ENCODE data around the gene AKR1B1.

AKR1B1 gene

DNA sequence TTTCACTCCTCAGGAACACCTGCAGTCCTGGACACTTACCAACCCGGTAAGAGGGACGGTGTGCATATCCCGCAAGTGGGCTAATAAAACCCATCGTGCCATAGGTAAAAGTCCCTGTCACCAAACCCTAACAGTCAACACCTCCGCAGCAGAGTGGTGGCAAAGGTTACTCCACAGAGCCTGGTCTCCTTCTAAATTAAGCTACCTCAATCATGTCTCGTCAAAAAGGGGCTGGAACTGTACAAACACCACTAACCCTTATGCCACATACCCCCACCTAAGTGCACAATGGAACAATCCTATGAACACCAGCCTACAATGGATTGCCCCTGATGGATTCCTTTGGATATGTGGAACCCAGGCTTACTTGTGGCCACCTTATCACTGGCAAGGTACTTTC lies 9.6 kb upstream of the AKR1B1 start:
- no peak for FAIRE-seq

DNA sequence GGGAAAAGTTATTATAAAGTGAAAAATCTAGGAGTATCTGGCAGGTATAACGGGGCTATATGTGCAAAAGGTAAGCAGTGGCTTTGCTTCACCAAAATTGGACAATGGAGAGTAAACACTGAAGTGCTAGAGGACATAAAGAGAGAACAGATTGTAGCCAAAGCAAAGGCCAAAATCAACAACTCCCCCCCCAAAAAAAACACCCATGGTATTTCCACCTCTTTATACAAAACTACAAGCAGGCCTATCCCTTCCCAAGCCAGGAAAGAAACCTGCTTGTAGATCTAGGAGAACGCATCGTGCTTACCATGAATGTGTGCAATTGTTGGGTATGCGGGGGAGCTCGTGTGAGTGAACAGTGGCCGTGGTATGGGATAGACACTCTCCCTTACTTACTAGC lies 9.2 kb upstream of the AKR1B1 start:
- FAIRE-seq = no peak

DNA sequence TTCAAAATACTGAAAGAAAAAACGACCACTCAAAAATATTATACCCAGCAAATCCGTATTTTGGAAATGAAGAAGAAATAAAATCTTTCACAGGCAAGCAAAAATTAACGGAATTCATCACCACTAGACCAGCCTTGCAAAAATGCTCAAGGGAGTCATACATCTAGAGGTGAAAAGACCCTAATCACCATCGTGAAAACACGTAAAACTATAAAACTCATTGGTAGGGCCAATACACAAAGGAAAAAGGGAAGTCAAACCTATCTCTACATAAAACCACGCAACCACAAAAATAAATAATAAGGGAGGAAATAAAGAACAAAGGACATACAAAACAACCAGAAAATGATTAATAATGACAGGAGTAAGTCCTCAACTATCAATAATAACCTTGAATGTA lies 6.6 kb upstream of the AKR1B1 start:
- FAIRE-seq = no peak

DNA sequence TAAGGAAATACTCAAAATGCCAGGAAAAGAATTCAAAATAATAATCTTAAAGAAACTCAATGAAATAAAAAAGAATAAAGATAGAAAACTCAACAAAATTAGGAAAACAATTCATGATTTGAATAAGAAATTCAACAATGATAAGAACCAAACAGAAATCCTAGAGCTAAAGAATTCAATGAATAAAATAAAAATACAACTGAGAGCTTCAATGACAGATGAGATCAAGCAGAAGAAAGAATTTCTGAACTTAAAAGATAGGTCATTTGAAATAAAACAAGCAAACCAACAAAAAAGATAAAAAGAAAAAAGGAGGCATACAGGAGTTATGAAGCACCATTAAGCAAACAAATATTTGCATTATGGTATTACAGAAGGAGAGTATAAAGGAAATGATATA lies 5.6 kb upstream of the AKR1B1 start:
- FAIRE-seq = no peak

DNA sequence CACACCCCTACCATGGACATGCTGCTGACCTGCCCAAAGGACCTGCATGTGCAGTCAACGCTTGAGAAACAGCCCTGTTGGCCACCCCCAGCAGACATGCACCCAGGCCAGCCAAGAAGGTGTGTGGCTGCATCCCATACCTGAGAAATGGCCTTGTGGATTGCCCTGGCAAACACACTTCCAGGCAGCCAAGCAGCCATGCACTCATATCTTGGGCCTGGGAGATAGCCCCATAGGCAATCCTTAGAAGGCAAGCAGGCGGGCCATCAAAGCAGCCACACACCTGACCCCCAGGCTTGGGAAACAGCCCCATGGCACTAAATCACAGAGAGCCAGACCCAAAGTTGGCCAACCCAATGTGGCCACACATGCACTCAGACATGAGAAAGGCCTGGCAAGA lies 4.9 kb upstream of the AKR1B1 start:
- no peak for FAIRE-seq

DNA sequence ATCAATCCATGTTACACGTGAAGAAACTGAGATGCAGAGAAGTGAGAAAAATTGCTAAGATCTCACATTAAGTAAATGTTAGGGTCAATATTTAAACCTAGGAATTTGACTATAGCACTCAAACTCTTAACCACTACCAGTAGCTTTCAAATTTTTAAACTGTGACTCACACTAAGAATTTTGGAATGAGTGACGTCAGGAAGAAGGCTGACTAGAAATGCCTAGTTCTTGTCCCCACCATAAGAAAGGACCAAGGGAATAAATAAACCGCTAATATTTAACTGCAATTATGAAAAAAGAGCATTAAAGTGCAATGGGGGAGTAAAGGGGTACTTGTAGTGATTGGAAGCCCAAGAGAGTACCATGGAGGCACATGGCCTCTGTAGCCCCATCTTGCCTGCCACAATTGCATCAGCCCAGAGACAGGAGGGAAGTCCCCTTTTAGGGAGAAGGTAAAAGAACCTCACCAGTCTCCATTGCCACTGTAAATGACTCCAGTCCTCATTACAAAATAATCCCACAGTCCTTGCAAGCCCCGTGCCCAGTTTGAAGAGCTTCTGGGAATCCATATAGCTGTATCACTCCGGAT lies 3.5 kb upstream of the AKR1B1 start:
- no peak for FAIRE-seq

DNA sequence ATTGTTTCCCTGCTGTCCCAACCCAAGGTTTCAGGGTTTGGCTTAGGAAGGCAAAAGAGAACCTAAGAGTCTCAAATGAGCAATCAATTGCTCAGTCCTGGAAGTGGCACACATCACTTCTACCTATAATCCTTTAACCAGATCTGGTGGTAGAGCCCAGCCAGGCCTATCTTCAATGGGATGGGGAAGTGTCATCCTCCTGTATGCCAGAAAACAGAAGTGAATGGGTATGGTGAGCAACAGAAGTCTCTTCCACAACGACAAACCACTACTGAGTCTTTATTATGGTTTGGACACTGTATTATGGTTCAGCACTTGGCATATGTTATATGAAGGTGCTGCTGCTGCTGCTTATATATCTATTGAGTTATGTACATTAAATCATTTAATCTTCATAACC lies 3.0 kb upstream of the AKR1B1 start:
- FAIRE-seq = no peak

DNA sequence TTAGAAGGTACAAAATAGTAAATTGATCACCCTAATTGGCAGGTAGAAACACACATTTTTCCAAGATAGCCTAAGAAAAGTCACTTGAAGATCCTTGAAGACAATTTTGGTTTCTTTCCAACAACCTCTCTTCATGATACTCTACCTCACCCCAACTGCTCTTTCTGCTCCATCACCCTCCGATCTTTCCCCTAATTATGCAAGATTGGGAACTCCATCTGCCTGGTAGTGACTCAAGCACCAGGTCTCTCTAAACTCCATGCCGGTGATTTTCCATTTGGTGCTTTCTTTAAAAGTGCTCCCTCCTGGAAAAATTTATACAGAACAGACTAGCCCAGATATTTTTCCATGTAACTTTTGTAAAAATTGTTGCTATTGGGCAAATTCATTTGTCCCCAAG lies 1.1 kb upstream of the AKR1B1 start:
- no peak for FAIRE-seq

DNA sequence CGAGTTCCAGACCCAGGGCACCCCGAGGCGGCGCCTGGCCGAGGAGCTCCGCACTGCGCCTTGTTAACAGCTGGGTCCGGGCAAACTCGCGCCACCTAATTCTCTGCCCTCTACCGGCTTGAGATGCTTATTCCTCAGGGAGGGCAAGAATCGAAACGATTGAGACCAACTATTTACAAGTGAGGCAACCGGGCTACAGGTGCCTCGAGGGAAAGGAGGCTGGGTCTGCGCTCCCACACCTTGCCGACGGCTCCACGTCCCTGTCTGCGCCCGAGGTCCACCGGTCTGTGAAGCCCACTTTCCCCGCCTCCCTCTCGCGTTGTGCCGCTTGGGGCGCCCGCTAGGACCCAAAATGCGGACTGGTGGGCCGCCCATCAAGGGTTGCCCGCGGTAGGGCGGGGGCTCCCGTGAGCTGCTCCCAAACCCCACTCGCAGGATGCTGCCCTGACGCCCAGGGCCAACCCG lies 527 bp downstream of the AKR1B1 start:
- FAIRE-seq = no peak

DNA sequence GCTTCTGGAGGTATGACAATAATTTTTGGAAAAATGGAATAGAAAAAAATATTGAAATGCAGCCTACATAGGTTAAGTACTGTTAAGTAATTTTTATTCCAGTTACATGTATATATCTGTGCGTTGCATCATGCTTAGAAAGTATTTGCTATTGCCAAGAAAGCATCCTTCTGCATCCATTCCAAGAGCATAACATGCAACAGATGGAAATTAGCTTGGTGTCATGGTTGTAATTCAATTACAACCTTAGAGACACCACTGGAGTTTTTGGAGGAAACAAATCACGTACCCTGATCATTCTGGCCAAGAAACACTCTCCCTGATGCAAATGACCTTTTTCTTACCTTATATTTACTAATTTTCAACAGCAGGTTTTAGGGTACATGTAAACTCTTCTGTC lies 1.7 kb downstream of the AKR1B1 start:
- no peak for FAIRE-seq

DNA sequence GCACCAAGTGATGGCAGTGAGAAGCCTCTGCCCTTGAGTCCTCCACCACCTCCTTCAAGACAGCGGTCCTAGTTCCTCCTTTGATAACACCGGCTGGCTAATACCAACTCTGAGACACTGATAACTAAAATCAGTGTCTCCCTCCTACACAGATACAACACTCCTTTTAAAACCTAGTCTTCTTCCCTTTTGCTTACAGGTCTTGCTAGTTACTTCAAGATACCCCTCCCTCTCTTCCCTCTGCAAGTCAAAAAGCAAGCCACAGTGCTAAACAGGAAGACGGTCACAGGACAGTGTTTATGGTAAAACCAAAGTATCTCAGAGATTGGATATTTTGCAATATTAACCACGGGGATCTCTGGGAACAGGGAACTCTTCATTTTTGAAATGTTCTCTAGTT lies 4.6 kb downstream of the AKR1B1 start:
- FAIRE-seq = no peak

DNA sequence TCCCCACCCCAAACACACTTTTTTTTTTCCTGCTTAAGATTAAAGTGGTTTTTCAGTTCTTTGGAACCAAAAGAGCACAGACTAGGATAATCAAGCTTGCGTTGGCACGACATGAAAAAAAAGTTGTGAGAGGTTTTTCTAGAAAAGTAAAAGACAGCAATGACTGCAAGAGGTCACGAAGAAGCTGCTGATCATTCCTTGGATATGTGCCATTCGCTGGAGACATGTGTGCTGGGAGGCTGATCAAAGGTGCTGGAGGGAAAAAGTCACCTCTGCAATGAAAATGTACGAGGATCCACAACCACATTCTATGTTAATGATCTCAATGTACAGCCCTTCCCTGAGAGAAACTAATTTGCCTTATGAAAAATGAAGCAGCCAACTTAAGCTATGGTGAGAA lies 5.4 kb downstream of the AKR1B1 start:
- FAIRE-seq = no peak

DNA sequence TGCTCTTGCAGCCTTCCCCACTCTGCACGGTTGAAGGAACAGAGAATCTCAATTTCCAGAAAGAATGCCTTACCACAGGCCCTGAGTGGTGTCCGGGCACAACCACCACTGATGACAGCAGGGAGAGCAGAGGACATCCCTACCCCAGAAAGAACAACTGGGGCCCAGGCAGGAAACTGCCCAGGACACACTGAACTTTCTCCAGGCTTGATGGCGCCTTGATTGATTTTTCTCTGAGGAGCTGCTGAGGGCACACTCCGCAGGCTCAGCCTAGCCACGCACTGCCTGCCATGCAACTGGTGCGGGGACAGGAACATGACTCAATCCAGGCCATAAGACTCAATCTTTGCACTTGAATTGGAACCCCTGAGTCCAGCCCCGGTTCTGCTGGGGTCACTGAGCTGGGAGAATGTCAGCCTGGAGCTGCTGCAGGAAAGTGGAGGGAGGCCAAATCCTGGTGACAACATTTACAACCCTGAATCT lies 5.9 kb downstream of the AKR1B1 start:
- no peak for FAIRE-seq

DNA sequence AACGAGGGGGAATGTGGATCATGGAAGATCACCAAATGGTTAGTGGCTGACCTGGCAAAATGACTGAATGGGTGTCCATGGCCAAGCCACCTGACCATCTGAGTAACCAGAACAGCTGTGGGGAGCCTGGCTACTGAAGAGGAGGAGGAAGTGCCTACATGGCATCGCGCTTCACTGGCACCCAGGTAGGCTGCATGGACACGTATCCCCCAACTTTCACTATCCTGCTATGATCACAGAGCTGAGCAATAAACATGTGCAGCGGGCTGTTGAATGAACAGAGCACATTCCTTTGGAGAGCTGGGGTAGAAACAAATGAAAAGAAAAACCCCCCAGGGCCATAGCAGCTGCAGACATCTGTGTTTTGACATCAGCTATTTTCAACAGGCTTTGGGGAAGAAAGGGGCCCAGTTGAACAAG lies 6.5 kb downstream of the AKR1B1 start:
- FAIRE-seq = no peak

DNA sequence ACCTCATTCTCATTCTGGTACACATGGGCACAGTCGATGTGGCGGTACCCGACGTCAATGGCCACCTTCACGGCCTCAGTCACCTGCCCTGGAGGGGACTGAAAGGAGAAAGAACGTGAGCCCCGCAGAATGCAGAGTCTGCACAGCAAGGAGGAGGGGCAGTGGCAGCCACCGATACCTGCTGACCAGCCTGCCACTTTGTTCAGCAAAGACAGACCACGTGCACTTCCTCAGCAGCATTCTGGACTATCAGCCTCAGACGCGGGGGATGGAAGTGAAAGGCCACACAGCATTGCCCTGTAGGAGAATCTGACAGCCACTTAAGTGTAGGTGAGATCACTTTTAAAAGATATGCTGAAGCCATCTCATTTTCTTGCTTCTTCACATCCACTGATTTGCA lies 7.2 kb downstream of the AKR1B1 start:
- FAIRE-seq = no peak

DNA sequence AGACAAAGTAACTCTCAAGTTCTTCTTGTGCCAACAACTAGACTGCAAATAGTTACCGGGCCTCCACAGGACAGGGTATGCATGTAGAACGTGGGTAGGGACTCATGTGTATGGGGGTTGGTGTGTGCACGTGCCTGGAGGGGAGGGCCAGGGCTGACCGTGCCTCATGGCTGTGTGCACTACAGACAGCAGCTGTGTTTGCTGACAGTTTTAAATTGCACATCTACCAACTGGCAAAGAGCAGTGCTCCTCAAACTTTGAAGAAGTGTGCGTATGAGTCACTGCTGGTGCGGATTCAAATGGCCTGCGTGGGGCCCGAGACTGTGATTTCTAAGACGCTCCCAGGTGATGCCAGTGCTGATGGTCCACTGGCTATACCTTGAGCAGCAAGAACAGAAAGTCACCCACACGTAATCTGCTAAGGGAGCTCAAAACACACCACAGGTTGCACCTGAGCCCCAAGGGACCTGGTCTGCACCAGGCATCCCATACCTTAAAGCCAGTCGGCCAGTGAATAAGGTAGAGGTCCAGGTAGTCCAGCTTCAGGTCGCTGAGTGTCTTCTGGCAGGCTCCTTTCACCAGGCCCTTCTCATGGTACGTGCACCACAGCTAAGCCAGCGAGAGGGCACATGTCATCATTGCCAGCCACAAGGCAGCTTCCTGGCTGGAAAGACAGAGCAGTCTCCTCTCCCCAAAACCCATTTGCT lies 8.5 kb downstream of the AKR1B1 start:
- no peak for FAIRE-seq

DNA sequence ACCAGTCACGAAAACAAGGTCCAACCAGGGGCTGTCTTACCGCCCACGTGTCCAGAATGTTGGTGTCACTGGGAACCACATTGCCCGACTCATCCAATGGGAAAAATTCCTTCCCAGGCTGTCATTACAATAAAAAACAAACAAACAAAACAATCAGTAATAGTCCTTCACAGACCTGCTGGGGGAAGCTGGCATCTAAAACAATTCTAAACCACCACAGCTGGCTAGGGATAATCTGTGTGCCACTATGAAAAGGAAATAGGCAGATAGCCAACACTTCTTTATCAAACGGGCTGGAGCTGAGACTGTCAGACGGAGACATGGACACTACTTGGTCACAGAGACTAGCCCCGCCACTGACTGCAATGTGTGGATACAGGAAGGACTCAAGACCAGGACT lies 9.2 kb downstream of the AKR1B1 start:
- FAIRE-seq = no peak

DNA sequence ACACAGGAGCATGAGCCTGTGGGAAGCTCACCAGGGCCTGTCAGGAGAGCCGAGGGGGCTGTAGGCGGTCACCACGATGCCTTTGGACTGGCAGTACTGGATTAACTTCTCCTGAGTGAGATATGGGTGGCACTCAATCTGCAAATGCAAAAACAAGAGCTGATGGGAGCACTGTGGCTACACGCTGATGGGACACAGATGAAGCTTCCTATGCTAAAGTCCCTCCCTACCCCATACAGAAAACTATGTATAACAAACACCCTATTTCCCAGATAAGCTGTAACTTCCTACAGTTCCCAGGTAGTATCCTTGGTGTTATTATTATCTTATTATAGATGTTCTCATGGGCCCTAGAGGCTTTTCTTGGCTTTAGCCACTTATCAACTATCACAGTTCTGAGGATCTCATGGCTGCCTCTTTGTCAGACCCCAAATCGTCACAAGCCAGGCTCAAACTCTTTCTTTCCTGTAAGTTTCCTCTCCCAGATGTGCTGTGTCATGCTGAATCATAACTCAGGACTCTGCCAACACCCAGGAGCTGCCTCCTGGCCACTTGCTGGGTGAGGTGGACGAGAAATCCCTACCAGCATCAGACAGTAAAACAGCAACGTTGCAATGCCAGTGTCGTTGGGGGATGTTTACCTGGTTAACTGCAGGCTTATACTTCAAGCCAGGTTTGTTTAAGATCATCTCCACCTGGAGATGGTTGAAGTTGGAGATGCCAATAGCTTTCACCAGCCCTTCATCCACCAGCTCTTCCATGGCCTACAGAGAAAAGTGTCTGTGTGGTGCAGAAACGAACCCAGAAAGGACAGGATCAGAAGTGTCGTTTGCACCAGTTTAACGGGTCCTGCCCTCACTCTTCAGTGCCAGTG lies 10.3 kb downstream of the AKR1B1 start:
- no peak for FAIRE-seq

DNA sequence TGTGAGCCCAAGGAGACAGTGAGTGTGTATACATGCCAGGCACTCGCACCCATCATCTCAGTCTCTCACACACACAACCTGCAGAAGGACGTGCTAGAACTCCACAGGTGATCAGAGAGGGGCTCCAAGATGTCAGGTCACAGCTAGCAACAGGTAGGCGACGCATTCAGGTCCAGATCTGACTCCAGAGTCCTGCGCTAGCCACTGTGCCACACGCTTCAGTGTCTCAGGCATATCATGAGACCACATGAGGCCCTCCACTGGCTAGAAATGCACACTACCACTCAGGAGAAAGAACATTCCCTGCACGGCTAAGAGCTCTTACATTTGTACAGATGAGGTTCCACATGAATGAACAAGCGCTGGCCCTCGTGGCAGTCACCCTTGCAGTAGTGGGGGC lies 11.5 kb downstream of the AKR1B1 start:
- no peak for FAIRE-seq

DNA sequence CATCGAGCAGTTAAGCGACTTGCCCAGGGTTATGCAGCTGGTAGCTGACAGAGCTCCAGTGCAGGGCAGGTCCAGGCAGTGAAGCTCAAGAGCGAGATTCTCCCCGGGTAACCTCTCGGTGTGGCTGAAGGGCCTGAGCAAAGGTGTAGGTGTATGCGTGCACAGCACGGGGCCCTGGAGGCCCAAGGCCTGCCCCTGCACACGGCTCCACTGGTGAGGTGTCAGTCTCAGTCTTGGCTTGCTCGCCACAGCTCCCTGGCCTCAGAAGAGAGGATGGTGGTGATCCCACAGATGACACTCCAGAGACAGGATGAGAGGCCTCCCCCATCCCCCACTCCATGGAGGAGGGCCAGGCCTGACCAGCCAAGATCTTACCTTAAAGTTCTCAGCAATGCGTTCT lies 12.0 kb downstream of the AKR1B1 start:
- no peak for FAIRE-seq

DNA sequence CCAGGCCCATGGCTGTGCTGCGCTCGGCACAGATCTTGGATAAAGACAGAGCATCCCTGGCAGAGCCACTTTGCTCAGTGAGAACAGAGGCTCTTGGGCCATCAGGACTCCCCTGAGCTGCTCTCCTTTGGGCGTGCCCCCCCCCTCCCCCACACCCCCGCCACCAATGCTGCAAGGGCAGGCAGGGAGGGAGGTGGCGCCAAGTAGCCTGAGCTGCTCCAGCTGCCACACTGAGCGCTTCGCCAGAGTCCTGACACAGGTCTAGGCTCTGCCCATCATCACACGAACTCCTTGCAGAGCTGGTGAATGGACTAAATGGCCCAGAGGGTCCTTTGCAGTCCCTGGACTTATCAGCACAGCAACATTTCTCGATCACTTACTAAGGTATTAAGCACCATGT lies 12.5 kb downstream of the AKR1B1 start:
- no peak for FAIRE-seq

DNA sequence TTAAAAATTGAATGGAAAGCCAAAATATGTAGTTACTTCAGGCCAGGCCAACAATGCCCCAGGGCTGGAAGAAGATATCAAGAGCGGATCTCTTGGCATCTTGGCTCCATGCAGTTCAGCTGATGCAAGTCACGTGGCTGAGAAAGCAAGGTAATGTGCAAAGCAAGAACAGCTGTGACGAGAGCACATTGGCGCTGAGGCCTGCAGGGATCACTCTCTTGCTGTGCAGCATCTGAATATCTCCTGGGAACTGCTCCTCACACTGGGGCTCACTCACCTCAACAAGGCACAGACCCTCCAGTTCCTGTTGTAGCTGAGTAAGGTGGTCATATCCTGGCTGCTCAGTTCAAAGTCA lies 14.0 kb downstream of the AKR1B1 start:
- FAIRE-seq = no peak

DNA sequence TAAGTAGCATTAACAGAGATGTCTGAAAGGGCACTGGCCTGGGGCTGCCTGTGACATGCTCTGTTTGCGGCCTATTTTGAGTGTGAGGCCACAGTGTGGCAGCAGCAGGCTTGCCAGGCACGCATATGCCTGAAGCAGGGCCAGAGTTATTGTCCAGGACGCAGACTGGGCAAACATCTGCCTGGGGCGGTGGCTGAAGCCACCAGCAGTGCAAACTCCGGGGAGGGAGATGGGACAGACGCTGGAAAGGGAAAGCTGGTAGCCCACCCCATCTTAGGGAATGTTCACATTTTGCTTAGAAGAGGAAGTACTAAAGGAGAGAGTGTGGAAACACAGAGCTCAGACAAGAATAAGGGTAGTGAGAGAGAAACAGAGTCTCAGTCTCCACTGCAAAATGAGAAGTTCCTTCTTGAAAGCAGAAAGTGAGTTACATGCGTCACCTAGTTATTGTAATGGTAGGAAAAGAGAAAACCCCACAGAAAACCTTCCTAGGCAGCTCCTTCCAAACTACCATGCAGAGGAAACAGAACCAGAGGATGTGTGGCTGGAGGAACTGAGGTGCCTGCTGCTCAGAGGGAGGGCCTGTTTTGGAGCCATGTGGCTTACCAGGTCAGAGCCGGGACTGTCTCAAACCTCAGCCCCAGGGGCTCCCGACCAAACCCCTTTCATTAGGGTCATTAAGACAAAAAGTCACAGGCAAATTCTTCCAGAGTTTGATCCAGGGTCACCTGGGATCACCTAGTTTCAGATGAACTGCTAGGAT lies 14.5 kb downstream of the AKR1B1 start:
- no peak for FAIRE-seq

Data from G401.6 (cell line).